A673 (cell line): ENCODE measurements around the gene EFHB.

ENCODE experiments used
- EZH2 ChIP-seq: fragments of 200-600 bp; sonication (generic); IDR thresholded peaks from 2 replicates; pipeline ENCODE4 v1.6.1; 2017; ENCODE audit warnings: borderline replicate concordance, low read depth, mild to moderate bottlenecking, mixed read lengths, antibody characterized with exemption, low read length; ENCODE audit not compliant: poor library complexity, severe bottlenecking
- TF ChIP-seq, protein P1 (sequence below): fragments of 300-800, 200-600 bp; sonication (generic); conservative IDR thresholded peaks from 2 replicates; pipeline ENCODE4 v1.5.1; 2017; ENCODE audit warnings: low read depth, mild to moderate bottlenecking, antibody characterized with exemption, low read length, moderate library complexity, mixed read lengths

DNA sequence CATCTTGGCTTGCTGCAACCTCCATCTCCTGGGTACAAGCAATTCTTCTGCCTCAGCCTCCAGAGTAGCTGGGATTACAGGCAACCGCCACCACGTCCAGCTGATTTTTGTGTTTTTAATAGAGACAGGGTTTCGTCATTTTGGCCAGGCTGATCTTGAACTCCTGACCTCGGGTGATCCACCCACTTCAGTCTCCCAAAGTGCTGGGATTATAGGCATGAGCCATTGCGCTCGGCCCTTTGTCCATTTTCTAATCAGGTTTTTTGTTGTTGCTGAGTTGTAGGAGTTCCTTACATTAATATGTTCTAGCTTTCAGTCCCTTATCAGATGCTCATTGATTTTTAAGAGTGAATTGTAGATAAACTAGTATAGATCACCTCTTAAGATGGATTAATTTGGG is 33.2 kb upstream of the EFHB start:
- TF ChIP-seq, protein P1, sequence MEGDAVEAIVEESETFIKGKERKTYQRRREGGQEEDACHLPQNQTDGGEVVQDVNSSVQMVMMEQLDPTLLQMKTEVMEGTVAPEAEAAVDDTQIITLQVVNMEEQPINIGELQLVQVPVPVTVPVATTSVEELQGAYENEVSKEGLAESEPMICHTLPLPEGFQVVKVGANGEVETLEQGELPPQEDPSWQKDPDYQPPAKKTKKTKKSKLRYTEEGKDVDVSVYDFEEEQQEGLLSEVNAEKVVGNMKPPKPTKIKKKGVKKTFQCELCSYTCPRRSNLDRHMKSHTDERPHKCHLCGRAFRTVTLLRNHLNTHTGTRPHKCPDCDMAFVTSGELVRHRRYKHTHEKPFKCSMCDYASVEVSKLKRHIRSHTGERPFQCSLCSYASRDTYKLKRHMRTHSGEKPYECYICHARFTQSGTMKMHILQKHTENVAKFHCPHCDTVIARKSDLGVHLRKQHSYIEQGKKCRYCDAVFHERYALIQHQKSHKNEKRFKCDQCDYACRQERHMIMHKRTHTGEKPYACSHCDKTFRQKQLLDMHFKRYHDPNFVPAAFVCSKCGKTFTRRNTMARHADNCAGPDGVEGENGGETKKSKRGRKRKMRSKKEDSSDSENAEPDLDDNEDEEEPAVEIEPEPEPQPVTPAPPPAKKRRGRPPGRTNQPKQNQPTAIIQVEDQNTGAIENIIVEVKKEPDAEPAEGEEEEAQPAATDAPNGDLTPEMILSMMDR, result no peak
- no peak for TF ChIP-seq EZH2
